GM04504 (cell line): ENCODE results near the gene ITPR1.
"Not testable (repeated sequence)": the region's sequence is repeated elsewhere in the genome, so short reads cannot be mapped to it uniquely, and the experiment has no call there.

Experiments
- DNase-seq: peaks from one replicate; pipeline ENCODE4 v3.0.0-alpha.2; 2012; ENCODE audit warnings: low read depth

Gene ITPR1

DNA sequence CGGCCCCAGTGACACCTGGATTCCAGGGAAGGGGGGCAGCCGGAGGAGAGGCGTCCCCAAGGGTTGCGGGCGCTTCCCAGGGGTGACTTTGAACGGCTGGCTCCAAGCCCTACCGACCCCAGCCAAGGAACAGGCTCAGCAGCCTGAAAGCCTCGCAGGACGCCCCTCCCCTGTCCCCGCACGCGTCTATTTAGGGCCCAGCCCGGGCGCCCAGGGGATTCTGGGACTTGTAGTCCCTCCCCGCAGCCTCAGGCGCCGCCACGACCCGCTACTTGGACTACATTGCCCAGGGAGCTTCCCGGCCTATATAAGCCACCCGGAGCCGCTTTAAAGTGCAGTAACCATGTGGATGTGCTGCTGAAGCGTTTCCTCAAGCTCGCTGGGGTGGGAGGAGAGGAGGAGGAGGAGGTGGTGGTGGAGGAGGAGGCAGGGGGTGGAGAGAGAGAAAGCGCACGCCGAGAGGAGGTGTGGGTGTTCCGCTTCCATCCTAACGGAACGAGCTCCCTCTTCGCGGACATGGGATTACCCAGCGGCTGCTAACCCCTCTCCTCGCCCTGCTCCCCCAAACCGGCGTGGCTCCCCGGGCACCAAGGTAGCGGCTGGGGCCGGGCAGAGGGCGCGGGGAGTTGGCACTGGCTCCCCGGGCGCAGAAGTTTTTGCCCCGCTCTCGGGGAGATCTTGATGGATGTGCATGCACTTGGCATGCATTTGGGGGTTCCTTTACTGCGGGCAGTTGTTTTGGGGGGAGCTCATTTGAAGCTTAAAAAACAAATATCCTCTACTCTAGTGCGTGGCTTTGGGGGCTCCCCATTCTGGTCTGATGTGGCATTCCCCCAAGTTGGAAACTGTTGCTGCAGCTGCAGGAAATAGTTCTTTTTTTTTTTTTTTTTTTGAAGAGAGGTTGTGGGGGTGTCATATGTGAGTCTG is at the start of gene ITPR1:
ITPR1 (plus strand) TSS at position 335 of the 927 bp plus-strand sequence. CDS start 23,144 bp downstream, outside the sequence.
- DNase-seq: peak; percentile 90

DNA sequence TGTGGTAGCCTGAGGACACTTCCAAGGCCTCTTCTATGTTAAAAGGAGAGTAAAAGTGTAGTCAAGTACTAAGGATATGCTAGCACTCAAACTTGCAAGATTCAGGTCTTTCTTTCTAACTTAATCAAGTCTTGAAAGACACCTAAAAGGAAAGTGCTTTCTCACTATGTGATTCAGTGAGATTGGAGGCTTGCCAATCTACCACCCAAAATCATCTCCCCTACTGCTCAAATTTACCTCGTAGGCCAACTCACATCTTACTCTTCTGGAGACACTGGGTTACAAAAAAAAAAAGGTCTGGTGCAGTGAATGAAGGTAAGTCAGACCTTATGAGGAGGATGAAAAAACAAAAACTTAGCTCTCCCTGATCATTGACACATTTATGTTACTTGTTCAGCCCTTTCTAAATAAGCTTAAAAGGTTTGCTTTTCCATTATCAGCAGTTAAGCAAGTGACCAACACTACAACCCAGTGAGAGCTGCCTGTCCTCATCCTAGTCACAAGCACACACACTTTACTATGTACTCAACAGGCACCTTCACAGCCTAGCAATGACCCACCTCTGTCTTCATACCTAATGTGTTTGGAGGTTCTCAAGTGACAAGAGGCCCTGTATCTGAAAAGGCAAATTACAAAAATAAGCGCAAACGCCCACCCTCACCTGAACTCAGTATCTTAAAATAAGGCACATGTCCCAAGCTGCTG is 45.7 kb upstream of the ITPR1 start:
- DNase-seq: no peak

DNA sequence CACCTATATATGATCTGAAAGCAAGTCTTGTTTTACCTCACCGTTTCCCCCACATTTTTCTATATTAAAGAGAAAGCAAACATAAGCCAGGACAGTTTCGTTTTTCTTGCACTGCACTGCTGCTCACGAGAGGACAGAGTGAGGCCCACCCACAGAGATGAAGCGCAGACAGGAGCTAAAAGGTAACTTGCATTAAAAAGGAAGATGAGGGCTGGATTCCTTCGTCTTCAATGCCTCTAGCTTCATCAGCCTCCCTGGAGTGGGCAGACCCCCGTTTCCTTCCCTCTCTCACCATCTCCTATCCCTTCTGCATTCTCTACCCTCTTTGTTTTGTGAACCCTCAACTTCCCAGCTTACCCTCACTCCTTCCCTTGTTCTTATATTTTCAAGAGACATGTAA is 45.0 kb upstream of the ITPR1 start:
- DNase-seq: no peak

DNA sequence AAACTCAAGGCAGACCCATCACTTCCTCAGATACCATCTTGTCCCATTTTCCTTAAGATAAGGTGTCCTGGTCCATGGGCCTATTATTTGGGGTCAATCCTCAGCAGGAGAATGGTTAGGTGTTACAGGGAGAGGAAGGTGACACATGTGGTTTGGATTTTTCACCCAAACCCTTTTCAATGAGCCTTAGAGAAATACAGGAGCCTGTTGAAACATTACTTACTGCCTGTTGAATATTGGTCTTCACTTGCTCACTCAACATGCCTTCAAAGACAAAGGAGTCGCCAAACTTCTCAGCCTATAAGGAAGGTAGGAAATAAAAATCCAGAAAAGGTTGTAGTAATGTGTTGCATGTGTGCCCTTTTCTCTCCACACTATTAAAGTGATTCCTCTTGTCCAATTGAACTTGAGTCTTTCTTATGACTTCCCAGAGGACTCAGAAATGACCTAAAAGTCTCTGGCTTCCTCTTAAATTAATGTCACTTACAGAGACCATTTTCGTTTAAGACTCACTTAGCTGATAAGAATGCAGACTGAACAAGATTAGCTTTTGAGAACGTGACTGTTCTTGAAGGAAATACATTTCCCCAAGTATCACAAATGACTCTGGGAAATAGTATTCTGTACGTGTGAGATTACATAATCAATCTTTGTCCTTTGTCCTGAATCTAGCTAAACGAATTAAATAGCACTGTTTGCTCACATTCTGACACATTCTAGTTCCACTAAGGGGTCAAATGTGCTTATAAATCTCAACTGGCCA is 43.9 kb upstream of the ITPR1 start:
- DNase-seq: no peak

- DNase-seq: no peak
Measured at GRCh38 chr3:4454142-4454541, 39.0 kb upstream of the ITPR1 start.

DNA sequence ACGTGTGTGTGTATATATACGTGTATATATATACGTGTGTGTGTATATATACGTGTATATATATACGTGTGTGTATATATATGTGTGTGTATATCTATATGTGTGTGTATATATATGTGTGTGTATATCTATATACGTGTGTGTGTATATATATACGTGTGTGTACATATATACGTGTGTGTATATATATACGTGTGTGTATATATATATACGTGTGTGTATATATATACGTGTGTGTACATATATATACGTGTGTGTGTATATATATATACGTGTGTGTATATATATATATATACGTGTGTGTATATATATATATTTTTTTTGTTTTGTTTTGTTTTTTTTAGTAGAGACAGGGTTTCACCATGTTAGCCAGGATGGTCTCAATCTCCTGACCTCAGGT is 36.4 kb upstream of the ITPR1 start:
- not testable (repeated sequence) for DNase-seq

GRCh38 chr3:4458961-4459360 is 34.2 kb upstream of the ITPR1 start:
- no peak for DNase-seq

- no peak for DNase-seq
Measured at GRCh38 chr3:4460334-4460733, 32.8 kb upstream of the ITPR1 start.

GRCh38 chr3:4461468-4462090 is 31.6 kb upstream of the ITPR1 start:
- no peak for DNase-seq

- DNase-seq: no peak
Measured at GRCh38 chr3:4462369-4463040, 30.6 kb upstream of the ITPR1 start.

GRCh38 chr3:4464576-4464975 is 28.6 kb upstream of the ITPR1 start:
- DNase-seq: no peak

DNA sequence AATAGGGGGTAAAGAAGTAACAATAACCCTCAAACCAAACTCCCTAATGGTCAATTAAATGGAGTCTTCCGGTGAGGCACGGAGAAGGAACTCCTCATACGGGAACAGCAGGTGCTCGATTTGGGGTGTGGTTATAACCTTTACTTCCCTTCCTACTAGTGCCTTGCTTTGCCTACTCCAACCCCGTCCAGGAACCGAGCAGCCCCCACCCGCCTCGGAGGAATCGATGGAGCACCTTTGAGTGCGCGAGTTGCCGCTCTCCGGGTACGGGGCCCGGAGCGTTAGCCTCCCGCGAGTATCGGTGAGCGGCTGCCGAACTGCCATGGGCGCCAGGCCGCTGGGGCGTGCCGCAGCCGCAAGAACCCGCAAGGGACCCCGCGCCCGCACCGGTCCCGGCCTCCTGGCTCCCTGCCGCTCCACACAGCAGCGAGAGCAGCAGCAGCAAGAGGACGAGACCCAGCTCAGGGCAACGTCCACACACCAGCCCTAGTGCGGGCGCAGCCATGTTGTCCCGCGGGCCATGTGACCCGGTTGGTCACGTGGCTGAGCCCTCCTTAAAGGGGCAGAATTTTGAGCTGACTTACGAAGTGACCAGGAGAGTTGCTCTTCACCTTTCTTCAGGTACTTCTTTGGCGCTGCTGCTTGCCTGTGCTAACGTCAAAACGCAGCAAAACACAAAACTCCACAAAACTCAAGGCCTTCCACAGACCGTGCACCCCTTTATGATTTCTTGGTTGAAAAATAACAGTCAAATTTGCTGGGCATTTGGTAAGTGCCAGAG is 26.2 kb upstream of the ITPR1 start, which contains the start of gene SUMF1:
SUMF1 (minus strand) TSS at position 529 of the 781 bp plus-strand sequence; CDS start at position 505, 24 bp downstream.
- peak; percentile 37 for DNase-seq

- DNase-seq: no peak
Measured at GRCh38 chr3:4467522-4467867, 25.7 kb upstream of the ITPR1 start.

GRCh38 chr3:4471907-4472306 is 21.2 kb upstream of the ITPR1 start:
- no peak for DNase-seq

DNA sequence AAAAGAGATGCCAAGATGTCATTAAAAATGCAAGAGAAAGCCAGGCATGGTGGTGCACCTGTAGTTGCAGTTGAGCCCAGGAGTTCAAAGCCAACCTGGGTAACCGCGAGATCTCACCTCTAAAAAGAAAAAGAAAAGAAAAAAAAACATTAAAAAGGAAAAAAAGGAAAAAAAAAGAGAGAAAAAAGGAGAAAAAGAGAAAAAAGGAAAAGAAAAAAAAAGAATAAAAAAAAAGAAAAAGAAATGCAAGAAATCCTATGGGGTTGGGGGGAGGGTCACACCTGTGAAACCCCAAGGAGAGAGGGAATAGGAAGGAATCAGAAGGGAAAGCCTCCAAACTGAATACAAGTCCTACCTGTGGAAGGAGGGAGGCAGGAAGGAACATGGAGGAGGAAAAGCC is 20.8 kb upstream of the ITPR1 start:
- no peak for DNase-seq

DNA sequence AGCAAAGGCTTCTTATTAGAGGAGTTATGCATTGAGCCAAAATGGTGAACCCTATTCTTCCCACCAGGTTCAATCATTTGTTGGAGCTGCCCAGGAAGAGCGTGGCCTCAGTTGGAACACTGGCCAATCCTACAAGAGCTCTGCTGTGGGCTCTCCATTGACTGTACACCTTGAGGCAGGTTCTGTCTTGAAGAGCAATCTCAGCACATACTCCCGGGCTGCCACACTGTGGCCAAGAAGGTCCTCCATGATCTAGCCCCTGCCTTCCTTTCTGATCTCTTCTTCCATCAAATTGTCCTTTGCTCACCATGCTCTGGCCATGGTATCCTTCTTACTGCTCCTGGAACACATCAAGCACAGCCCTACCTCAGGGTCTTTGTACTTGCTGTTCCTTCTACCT is 20.4 kb upstream of the ITPR1 start:
- DNase-seq: no peak

- no peak for DNase-seq
Measured at GRCh38 chr3:4474683-4475490, 18.3 kb upstream of the ITPR1 start.

GRCh38 chr3:4475804-4476203 is 17.3 kb upstream of the ITPR1 start:
- no peak for DNase-seq

- DNase-seq: no peak
Measured at GRCh38 chr3:4476496-4476895, 16.7 kb upstream of the ITPR1 start.

- no peak for DNase-seq
Measured at GRCh38 chr3:4478261-4478660, 14.9 kb upstream of the ITPR1 start.
